Progenitor cell of endocrine pancreas (in vitro differentiated cells): Measurements from ENCODE around the gene HS3ST4. TPM values are rescaled to one million over a fixed set of nuclear protein-coding genes. Genes with fewer than 3 reads are reported as not detected.

Experiments
- DNase-seq: peaks from one replicate; pipeline ENCODE4 v3.0.0; 2021; ENCODE audit warnings: low spot score; ENCODE audit not compliant: unreplicated experiment
- H3K27ac Mint-ChIP-seq: 2 replicates; pipeline ENCODE4 v1.8.0; 2021; ENCODE audit warnings: mild to moderate bottlenecking, moderate library complexity, mixed read lengths
- H3K27me3 Mint-ChIP-seq: 2 replicates; pipeline ENCODE4 v1.8.0; 2021; ENCODE audit warnings: mixed read lengths
- H3K36me3 Mint-ChIP-seq: 2 replicates; pipeline ENCODE4 v1.8.0; 2022; ENCODE audit warnings: mixed read lengths; ENCODE audit not compliant: insufficient read depth
- H3K4me1 Mint-ChIP-seq: 2 replicates; pipeline ENCODE4 v1.8.0; 2021; ENCODE audit warnings: low read depth, mixed read lengths
- H3K4me3 Mint-ChIP-seq: 2 replicates; pipeline ENCODE4 v1.8.0; 2021; ENCODE audit warnings: low read depth, mild to moderate bottlenecking, moderate library complexity, mixed read lengths
- H3K9me3 Mint-ChIP-seq: 2 replicates; pipeline ENCODE4 v1.8.0; 2021; ENCODE audit warnings: low read depth, mixed read lengths
- CTCF ChIP-seq: fragments of 200-600 bp; sonication (generic); IDR thresholded peaks from one replicate; pipeline ENCODE4 v1.5.0; 2021; ENCODE audit warnings: antibody characterized with exemption, mild to moderate bottlenecking; ENCODE audit not compliant: unreplicated experiment
- total RNA-seq: library from RNA; stranded (reverse); gene quantifications from 2 replicates; pipeline ENCODE4 v1.2.1, GENCODE V29; 2021

Gene HS3ST4
- total RNA-seq, 1 donor from 2014 or later: 0.67 TPM

GRCh38 chr16:26102369-26102768, 410.6 kb downstream of the HS3ST4 start:
- Mint-ChIP-seq H3K27me3 (peaks cover 12% of the 10 kb centered on the region), H3K4me3 (no peak overlapping the region), H3K27ac (no peak overlapping the region), H3K4me1 (no peaks in the 10 kb centered on the region), H3K36me3 (no peaks in the 10 kb centered on the region), H3K9me3 (no peaks in the 10 kb centered on the region)
- no peak for TF ChIP-seq CTCF
- DNase-seq: no peak

- Mint-ChIP-seq H3K27ac (no peak overlapping the region), H3K27me3 (peaks cover 8% of the 10 kb centered on the region), H3K4me3 (no peak overlapping the region), H3K9me3 (no peaks in the 10 kb centered on the region), H3K4me1 (no peaks in the 10 kb centered on the region), H3K36me3 (no peaks in the 10 kb centered on the region)
- no peak for TF ChIP-seq CTCF
- DNase-seq: no peak
Observed at GRCh38 chr16:26108836-26109505, 417.2 kb downstream of the HS3ST4 start.

- peak; percentile 20 for TF ChIP-seq CTCF
- no peaks in the 10 kb centered on the region for H3K4me1 Mint-ChIP-seq
- no peaks in the 10 kb centered on the region for H3K36me3 Mint-ChIP-seq
- no peak overlapping the region for H3K4me3 Mint-ChIP-seq
- peaks cover 4% of the 10 kb centered on the region for H3K27me3 Mint-ChIP-seq
- DNase-seq: no peak
- H3K9me3 Mint-ChIP-seq: no peaks in the 10 kb centered on the region
- no peak overlapping the region for H3K27ac Mint-ChIP-seq
Observed at GRCh38 chr16:26111900-26112299, 420.1 kb downstream of the HS3ST4 start.

- Mint-ChIP-seq H3K36me3 (no peaks in the 10 kb centered on the region), H3K27me3 (peaks cover 23% of the 10 kb centered on the region), H3K4me3 (no peak overlapping the region), H3K27ac (no peak overlapping the region), H3K9me3 (no peaks in the 10 kb centered on the region), H3K4me1 (no peaks in the 10 kb centered on the region)
- DNase-seq: no peak
- TF ChIP-seq CTCF: no peak
Observed at GRCh38 chr16:26118575-26118974, 426.8 kb downstream of the HS3ST4 start.

GRCh38 chr16:26120729-26121128, 429.0 kb downstream of the HS3ST4 start:
- Mint-ChIP-seq H3K36me3 (no peaks in the 10 kb centered on the region), H3K9me3 (no peaks in the 10 kb centered on the region), H3K27ac (no peak overlapping the region), H3K4me3 (no peak overlapping the region), H3K27me3 (peaks cover 29% of the 10 kb centered on the region), H3K4me1 (no peaks in the 10 kb centered on the region)
- no peak for DNase-seq
- no peak for TF ChIP-seq CTCF
